ENCODE results near the gene SEMA4D.

- TF ChIP-seq GATA1 (IDR thresholded peaks at IDR 0.05; ENCODE audit: low read depth, low read length) (no peak), POLR2A (IDR thresholded peaks at IDR 0.05; ENCODE audit: low read length) (no peak)
These were observed 20.8 kb upstream of the SEMA4D start for GRCh38 chr9:89518466-89519365.

Data from erythroblast (primary cell).